GM12874 (cell line): ENCODE data around the gene BMPR1A.

Source experiments
- TF ChIP-seq, protein P1 (sequence below): IDR thresholded peaks from 2 replicates; pipeline ENCODE4 v1.5.1; 2011; ENCODE audit warnings: low read depth, mild to moderate bottlenecking, control low read depth, low read length, moderate library complexity; ENCODE audit not compliant: insufficient read depth

BMPR1A gene

GRCh38 chr10:86899670-86900276 lies 143.4 kb downstream of the BMPR1A start:
- TF ChIP-seq, protein P1, sequence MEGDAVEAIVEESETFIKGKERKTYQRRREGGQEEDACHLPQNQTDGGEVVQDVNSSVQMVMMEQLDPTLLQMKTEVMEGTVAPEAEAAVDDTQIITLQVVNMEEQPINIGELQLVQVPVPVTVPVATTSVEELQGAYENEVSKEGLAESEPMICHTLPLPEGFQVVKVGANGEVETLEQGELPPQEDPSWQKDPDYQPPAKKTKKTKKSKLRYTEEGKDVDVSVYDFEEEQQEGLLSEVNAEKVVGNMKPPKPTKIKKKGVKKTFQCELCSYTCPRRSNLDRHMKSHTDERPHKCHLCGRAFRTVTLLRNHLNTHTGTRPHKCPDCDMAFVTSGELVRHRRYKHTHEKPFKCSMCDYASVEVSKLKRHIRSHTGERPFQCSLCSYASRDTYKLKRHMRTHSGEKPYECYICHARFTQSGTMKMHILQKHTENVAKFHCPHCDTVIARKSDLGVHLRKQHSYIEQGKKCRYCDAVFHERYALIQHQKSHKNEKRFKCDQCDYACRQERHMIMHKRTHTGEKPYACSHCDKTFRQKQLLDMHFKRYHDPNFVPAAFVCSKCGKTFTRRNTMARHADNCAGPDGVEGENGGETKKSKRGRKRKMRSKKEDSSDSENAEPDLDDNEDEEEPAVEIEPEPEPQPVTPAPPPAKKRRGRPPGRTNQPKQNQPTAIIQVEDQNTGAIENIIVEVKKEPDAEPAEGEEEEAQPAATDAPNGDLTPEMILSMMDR, result peak; percentile 62; the same call in 1 of the 2 replicates

DNA sequence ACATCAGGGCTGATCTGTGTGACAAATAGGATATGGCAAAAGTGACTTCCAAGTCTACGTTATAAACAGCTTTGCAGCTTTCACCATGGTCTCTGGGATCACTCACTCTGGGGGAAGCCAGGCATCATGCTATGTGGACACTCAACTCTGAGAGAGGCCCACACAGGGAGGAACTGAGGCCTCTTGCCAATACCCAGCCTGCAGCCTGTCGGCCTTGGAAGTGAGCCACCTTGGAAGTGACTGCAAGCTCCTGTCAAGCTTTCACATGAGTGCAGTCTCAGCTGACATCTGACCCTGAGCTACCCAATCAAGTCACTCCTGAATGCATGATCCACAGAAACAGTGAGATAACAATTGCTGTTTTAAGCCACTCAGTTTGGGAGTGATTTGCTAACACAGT lies 144.5 kb downstream of the BMPR1A start:
- TF ChIP-seq, protein P1, result no peak

DNA sequence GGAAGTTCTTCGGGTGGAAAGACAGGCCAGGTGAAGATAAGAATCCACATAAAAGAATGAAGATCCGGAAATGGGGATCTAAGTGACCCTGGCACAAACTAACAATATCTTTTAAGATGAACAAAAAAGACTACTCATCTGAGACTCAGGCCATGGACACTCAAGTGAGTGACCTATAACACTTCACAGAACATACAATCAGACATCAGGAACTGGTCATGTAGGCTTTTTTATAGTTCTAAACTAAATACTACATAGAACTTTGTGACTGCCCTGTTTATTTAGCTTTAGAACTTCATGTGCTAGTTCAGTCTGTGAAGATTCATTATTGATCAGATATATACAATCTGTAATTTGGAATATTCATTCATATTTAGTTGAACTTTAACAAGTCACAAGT lies 148.2 kb downstream of the BMPR1A start:
- TF ChIP-seq, protein P1, result no peak

DNA sequence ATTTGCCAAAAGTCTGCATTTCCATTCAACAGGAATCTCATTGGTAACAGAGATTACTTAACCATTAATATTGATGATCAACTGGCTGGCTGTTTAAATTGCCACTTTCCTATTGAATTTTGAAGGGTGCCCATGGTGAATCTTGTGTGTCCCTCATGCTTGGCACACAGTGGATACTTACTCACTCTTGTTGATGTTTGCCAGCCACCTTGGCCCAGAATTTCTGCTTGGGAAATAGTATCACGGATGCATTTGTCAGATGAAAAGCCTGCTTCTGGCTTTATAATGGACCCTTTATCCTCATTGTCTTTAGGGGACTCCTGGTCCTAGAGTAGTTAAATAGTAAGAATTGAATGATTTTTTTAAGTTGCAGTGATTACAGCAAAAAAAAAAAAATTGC lies 149.0 kb downstream of the BMPR1A start:
- TF ChIP-seq, protein P1, result no peak

GRCh38 chr10:86914734-86915133 lies 158.3 kb downstream of the BMPR1A start:
- TF ChIP-seq, protein P1, result no peak

DNA sequence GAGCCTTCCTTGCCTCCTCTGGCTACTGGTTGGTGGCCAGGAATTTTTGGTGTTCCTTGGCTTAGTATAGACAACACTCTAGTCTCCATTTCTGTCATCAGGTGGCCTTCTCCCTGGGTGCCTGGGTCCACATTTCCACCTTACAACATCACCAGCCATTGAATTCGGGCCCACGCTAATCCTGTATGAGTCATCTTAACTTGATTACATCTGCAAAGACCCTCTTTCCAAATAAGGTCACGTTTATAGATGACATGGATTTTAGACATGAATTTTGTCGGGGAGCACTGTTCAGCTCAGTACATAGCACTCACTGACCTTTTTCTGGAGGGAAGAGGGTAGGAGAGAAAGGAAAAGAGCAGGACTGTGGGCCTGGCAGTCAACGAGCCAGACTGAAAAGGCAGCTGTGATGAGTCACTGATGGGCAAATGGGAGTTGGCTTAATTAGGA lies 161.6 kb downstream of the BMPR1A start:
- TF ChIP-seq, protein P1, result no peak

DNA sequence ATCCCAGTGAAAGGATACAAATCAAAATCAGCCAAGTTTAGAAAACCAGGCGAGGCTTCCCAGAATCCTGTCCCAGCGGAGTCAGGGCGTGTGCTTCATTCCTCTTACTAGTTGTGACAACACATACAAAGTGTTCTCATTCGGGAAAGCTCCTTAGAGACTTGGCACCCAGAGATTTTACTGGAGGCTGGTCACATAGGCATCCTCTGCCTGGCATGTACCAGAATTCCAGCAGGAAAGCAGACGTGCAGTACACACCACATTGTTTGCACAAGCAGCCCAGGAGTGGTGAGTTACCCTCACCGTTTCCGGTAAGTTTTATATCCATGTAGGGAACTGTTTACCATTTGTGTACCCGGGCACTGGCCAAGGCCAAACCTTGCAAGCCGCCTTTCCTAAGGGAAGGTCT lies 166.1 kb downstream of the BMPR1A start:
- TF ChIP-seq, protein P1, result no peak
